ENCODE data around the gene DOCK8.

- TF ChIP-seq, protein P1, sequence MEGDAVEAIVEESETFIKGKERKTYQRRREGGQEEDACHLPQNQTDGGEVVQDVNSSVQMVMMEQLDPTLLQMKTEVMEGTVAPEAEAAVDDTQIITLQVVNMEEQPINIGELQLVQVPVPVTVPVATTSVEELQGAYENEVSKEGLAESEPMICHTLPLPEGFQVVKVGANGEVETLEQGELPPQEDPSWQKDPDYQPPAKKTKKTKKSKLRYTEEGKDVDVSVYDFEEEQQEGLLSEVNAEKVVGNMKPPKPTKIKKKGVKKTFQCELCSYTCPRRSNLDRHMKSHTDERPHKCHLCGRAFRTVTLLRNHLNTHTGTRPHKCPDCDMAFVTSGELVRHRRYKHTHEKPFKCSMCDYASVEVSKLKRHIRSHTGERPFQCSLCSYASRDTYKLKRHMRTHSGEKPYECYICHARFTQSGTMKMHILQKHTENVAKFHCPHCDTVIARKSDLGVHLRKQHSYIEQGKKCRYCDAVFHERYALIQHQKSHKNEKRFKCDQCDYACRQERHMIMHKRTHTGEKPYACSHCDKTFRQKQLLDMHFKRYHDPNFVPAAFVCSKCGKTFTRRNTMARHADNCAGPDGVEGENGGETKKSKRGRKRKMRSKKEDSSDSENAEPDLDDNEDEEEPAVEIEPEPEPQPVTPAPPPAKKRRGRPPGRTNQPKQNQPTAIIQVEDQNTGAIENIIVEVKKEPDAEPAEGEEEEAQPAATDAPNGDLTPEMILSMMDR (IDR thresholded peaks at IDR 0.05; ENCODE audit: low read length), result no peak
- TF ChIP-seq EZH2 (IDR thresholded peaks at IDR 0.05; ENCODE audit: borderline replicate concordance, low read length), result no peak
Observed at GRCh38 chr9:389159-389558, 174.5 kb downstream of the DOCK8 start.

All from OCI-LY1 (cell line).